ENCODE results near the gene MAST1.

The MAST1 gene

GRCh38 chr19:12792051-12792852 is 46.1 kb upstream of the MAST1 start:
- Histone ChIP-seq H3K36me3 (replicated peaks; ENCODE audit: insufficient read depth, low read length) (no peaks in the 10 kb centered on the region), H3K9me2 (replicated peaks; ENCODE audit: insufficient read depth, low read length) (no peaks in the 10 kb centered on the region), H3K4me2 (ENCODE audit: low read depth, low read length) (peak overlapping the region; percentile 99), H3K27me3 (replicated peaks; ENCODE audit: insufficient read depth, low read length) (no peaks in the 10 kb centered on the region), H3K4me1 (ENCODE audit: low read length) (peaks cover 31% of the 10 kb centered on the region), H3K27ac (ENCODE audit: low read length) (peak overlapping the region; percentile 97), H3K4me3 (ENCODE audit: low read length) (peak overlapping the region; percentile 93), H3F3A (ENCODE audit: insufficient read depth, low read length) (peaks cover 49% of the 10 kb centered on the region), H3K9me3 (replicated peaks; ENCODE audit: insufficient read depth, low read length) (no peaks in the 10 kb centered on the region), H3K79me2 (ENCODE audit: low read length) (peaks cover 15% of the 10 kb centered on the region), H2AFZ (ENCODE audit: low read length) (peak overlapping the region; percentile 39; the same call in 1 of the 2 replicates), H3K9ac (ENCODE audit: low read length) (peak overlapping the region; percentile 94), H4K20me1 (ENCODE audit: insufficient read depth, low read length) (no peaks in the 10 kb centered on the region)
- no peak for TF ChIP-seq EZH2 (optimal IDR thresholded peaks at IDR 0.05; ENCODE audit: low read depth, low read length)
- TF ChIP-seq EZH2phosphoT487 (IDR thresholded peaks at IDR 0.05; ENCODE audit: low read length): no peak
- TF ChIP-seq CTCF (IDR thresholded peaks at IDR 0.05; ENCODE audit: low read length): no peak
- peak; percentile 86 for DNase-seq

GRCh38 chr19:12792853-12793289 is 45.4 kb upstream of the MAST1 start:
- H3K27me3 ChIP-seq (replicated peaks; ENCODE audit: insufficient read depth, low read length): no peaks in the 10 kb centered on the region
- no peaks in the 10 kb centered on the region for H3K9me2 ChIP-seq (replicated peaks; ENCODE audit: insufficient read depth, low read length)
- peaks cover 49% of the 10 kb centered on the region for H3F3A ChIP-seq (ENCODE audit: insufficient read depth, low read length)
- H3K4me1 ChIP-seq (ENCODE audit: low read length): peaks cover 31% of the 10 kb centered on the region
- TF ChIP-seq CTCF (IDR thresholded peaks at IDR 0.05; ENCODE audit: low read length) (no peak), EZH2phosphoT487 (IDR thresholded peaks at IDR 0.05; ENCODE audit: low read length) (no peak), EZH2 (optimal IDR thresholded peaks at IDR 0.05; ENCODE audit: low read depth, low read length) (no peak)
- peak overlapping the region; percentile 94 for H3K9ac ChIP-seq (ENCODE audit: low read length)
- peaks cover 15% of the 10 kb centered on the region for H3K79me2 ChIP-seq (ENCODE audit: low read length)
- H3K4me3 ChIP-seq (ENCODE audit: low read length): peak overlapping the region; percentile 93
- H3K27ac ChIP-seq (ENCODE audit: low read length): peak overlapping the region; percentile 97
- peak overlapping the region; percentile 99 for H3K4me2 ChIP-seq (ENCODE audit: low read depth, low read length)
- H3K36me3 ChIP-seq (replicated peaks; ENCODE audit: insufficient read depth, low read length): no peaks in the 10 kb centered on the region
- H2AFZ ChIP-seq (ENCODE audit: low read length): peak overlapping the region; percentile 39; the same call in 1 of the 2 replicates
- no peak for DNase-seq
- H3K9me3 ChIP-seq (replicated peaks; ENCODE audit: insufficient read depth, low read length): no peaks in the 10 kb centered on the region
- no peaks in the 10 kb centered on the region for H4K20me1 ChIP-seq (ENCODE audit: insufficient read depth, low read length)

- Histone ChIP-seq H3K4me1 (ENCODE audit: low read length) (peaks cover 25% of the 10 kb centered on the region), H3K4me3 (ENCODE audit: low read length) (peak overlapping the region; percentile 93), H3F3A (ENCODE audit: insufficient read depth, low read length) (peaks cover 45% of the 10 kb centered on the region), H3K27me3 (replicated peaks; ENCODE audit: insufficient read depth, low read length) (no peaks in the 10 kb centered on the region), H4K20me1 (ENCODE audit: insufficient read depth, low read length) (no peaks in the 10 kb centered on the region), H3K9me3 (replicated peaks; ENCODE audit: insufficient read depth, low read length) (no peaks in the 10 kb centered on the region), H3K9me2 (replicated peaks; ENCODE audit: insufficient read depth, low read length) (no peaks in the 10 kb centered on the region), H3K36me3 (replicated peaks; ENCODE audit: insufficient read depth, low read length) (no peaks in the 10 kb centered on the region), H3K79me2 (ENCODE audit: low read length) (peaks cover 15% of the 10 kb centered on the region), H2AFZ (ENCODE audit: low read length) (peak overlapping the region; percentile 43; the same call in 1 of the 2 replicates), H3K4me2 (ENCODE audit: low read depth, low read length) (peak overlapping the region; percentile 99), H3K9ac (ENCODE audit: low read length) (peak overlapping the region; percentile 94), H3K27ac (ENCODE audit: low read length) (peak overlapping the region; percentile 97)
- TF ChIP-seq CTCF (IDR thresholded peaks at IDR 0.05; ENCODE audit: low read length): no peak
- TF ChIP-seq EZH2 (optimal IDR thresholded peaks at IDR 0.05; ENCODE audit: low read depth, low read length): no peak
- TF ChIP-seq EZH2phosphoT487 (IDR thresholded peaks at IDR 0.05; ENCODE audit: low read length): no peak
- DNase-seq: peak; percentile 93
Measured at GRCh38 chr19:12793290-12794195, 44.8 kb upstream of the MAST1 start.

Data from MM.1S (cell line).